Neural cell (in vitro differentiated cells): ENCODE data around the gene FHL1. TPM values are rescaled to one million over a fixed set of nuclear protein-coding genes. Genes with fewer than 3 reads are reported as not detected.

Experiments used
- H2AFZ ChIP-seq: fragments of 200-600, 300-800 bp; sonication (generic), shearing (Covaris generic); 2 replicates; pipeline ENCODE4 v1.6.0; 2014; ENCODE audit warnings: low read depth, mild to moderate bottlenecking, antibody characterized with exemption, low read length, moderate library complexity
- H3F3A ChIP-seq: fragments of 200-600 bp; shearing (Covaris generic); 2 replicates; pipeline ENCODE4 v1.6.1; 2016; ENCODE audit warnings: mild to moderate bottlenecking, moderate library complexity, mixed read lengths, antibody characterized with exemption, low read length; ENCODE audit not compliant: insufficient read depth, poor library complexity, severe bottlenecking
- H3K27ac ChIP-seq: fragments of 200-600, 300-800 bp; sonication (generic), shearing (Covaris generic); 2 replicates; pipeline ENCODE4 v1.5.1; 2014; ENCODE audit warnings: mild to moderate bottlenecking, low read length, moderate library complexity
- H3K27me3 ChIP-seq: fragments of 300-800, 200-600 bp; sonication (generic), shearing (Covaris generic); 2 replicates; pipeline ENCODE4 v1.6.0; 2014; ENCODE audit warnings: mild to moderate bottlenecking, low read depth, low read length, moderate library complexity; ENCODE audit not compliant: insufficient read depth
- H3K36me3 ChIP-seq: fragments of 300-800, 200-600 bp; sonication (generic), shearing (Covaris generic); 2 replicates; pipeline ENCODE4 v1.5.1; 2014; ENCODE audit warnings: mild to moderate bottlenecking, antibody characterized with exemption, low read length, moderate library complexity; ENCODE audit not compliant: insufficient read depth
- H3K4me2 ChIP-seq: fragments of 300-800, 200-600 bp; sonication (generic), shearing (Covaris generic); 2 replicates; pipeline ENCODE4 v1.6.0; 2014; ENCODE audit warnings: mild to moderate bottlenecking, low read length
- H3K4me3 ChIP-seq: fragments of 300-800, 200-600 bp; sonication (generic), shearing (Covaris generic); 2 replicates; pipeline ENCODE4 v1.5.1; 2014; ENCODE audit warnings: mild to moderate bottlenecking, low read length, moderate library complexity
- H3K79me2 ChIP-seq: fragments of 200-600 bp; shearing (Covaris generic); replicated peaks from 2 replicates; pipeline ENCODE4 v1.6.0; 2014; ENCODE audit warnings: mild to moderate bottlenecking, low read length, moderate library complexity; ENCODE audit not compliant: insufficient read depth
- H3K9ac ChIP-seq: fragments of 300-800, 200-600 bp; sonication (generic), shearing (Covaris generic); 2 replicates; pipeline ENCODE4 v1.6.1; 2016; ENCODE audit warnings: mild to moderate bottlenecking, low read length, mixed read lengths
- H3K9me2 ChIP-seq: fragments of 200-600 bp; shearing (Covaris generic); 2 replicates; pipeline ENCODE4 v1.6.1; 2016; ENCODE audit warnings: mild to moderate bottlenecking, low read length, mixed read lengths; ENCODE audit not compliant: insufficient read depth
- H3K9me3 ChIP-seq: fragments of 200-600, 300-800 bp; sonication (generic), shearing (Covaris generic); 2 replicates; pipeline ENCODE4 v1.6.1; 2016; ENCODE audit warnings: mild to moderate bottlenecking, mixed run types, low read length, moderate library complexity, mixed read lengths
- H4K20me1 ChIP-seq: fragments of 200-600 bp; shearing (Covaris generic); 2 replicates; pipeline ENCODE4 v1.6.1; 2016; ENCODE audit warnings: mild to moderate bottlenecking, mixed run types; ENCODE audit not compliant: insufficient read depth
- EP300 ChIP-seq: fragments of 450-650 bp; conservative IDR thresholded peaks from 2 replicates; pipeline ENCODE4 v1.6.1; 2014; ENCODE audit warnings: antibody characterized with exemption, mild to moderate bottlenecking, moderate library complexity; ENCODE audit not compliant: poor library complexity, severe bottlenecking
- EZH2 ChIP-seq: fragments of 200-600, 300-800 bp; shearing (Covaris generic), sonication (generic); IDR thresholded peaks from 2 replicates; pipeline ENCODE4 v1.6.1; 2014; ENCODE audit warnings: antibody characterized with exemption, low read length, borderline replicate concordance, mild to moderate bottlenecking; ENCODE audit not compliant: insufficient read depth, poor library complexity, severe bottlenecking
- MXI1 ChIP-seq: fragments of 450-650 bp; conservative IDR thresholded peaks from 2 replicates; pipeline ENCODE4 v1.6.1; 2014; ENCODE audit warnings: antibody characterized with exemption, mild to moderate bottlenecking; ENCODE audit not compliant: poor library complexity, severe bottlenecking
- POLR2AphosphoS5 ChIP-seq: IDR thresholded peaks from 2 replicates; pipeline ENCODE4 v1.6.1; 2012
- RAD21 ChIP-seq: fragments of 450-650 bp; conservative IDR thresholded peaks from 2 replicates; pipeline ENCODE4 v1.6.1; 2014; ENCODE audit warnings: antibody characterized with exemption, mild to moderate bottlenecking, moderate library complexity
- SMC3 ChIP-seq: fragments of 450-650 bp; conservative IDR thresholded peaks from 2 replicates; pipeline ENCODE4 v1.6.1; 2014; ENCODE audit warnings: antibody characterized with exemption, mild to moderate bottlenecking, moderate library complexity; ENCODE audit not compliant: poor library complexity
- TAF1 ChIP-seq: IDR thresholded peaks from 2 replicates; pipeline ENCODE4 v1.6.1; 2012; ENCODE audit warnings: low read depth
- polyA plus RNA-seq: library from polyadenylated mRNA; depleted of rRNA; stranded (reverse); fragments of >200 nt; gene quantifications from 2 replicates; pipeline ENCODE4 v1.2.3, GENCODE V29; 2014
- TF ChIP-seq, protein P1 (sequence below): IDR thresholded peaks from 2 replicates; pipeline ENCODE4 v1.6.1; 2012; ENCODE audit warnings: borderline replicate concordance
- TF ChIP-seq, protein P2 (sequence below): fragments of 450-650 bp; IDR thresholded peaks from 2 replicates; pipeline ENCODE4 v1.5.1; 2014; ENCODE audit warnings: antibody characterized with exemption, mild to moderate bottlenecking, moderate library complexity; ENCODE audit not compliant: poor library complexity, severe bottlenecking

The FHL1 gene
- polyA plus RNA-seq, 1 donor from 2014 or later: 235 TPM

DNA sequence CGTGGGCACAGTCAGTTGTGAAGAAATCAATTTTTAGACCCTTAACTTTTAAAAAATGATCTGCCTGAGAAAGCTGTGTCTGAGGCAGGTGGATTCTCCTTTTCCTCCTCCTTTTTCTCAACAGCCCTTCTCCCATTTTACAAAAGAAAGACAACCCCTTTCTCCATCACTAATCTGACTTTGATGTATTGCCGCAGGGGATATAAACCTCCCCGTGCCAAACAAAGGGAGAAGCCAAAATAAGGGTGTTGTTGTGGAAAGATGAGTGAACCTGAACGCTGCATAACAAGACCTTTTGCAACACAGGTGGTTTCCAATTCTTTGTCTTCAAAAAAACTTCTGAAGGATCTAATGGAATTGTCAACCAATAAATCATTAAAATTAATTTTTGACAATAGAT is 8.4 kb upstream of the FHL1 start:
- Histone ChIP-seq H3K4me3 (no peak overlapping the region), H3K36me3 (no peaks in the 10 kb centered on the region), H4K20me1 (no peaks in the 10 kb centered on the region), H2AFZ (no peak overlapping the region), H3K27me3 (no peaks in the 10 kb centered on the region), H3F3A (no peaks in the 10 kb centered on the region), H3K9ac (no peak overlapping the region), H3K27ac (no peak overlapping the region), H3K9me3 (no peaks in the 10 kb centered on the region), H3K4me2 (no peak overlapping the region), H3K79me2 (no peaks in the 10 kb centered on the region), H3K9me2 (no peaks in the 10 kb centered on the region)
- TF ChIP-seq RAD21: no peak

DNA sequence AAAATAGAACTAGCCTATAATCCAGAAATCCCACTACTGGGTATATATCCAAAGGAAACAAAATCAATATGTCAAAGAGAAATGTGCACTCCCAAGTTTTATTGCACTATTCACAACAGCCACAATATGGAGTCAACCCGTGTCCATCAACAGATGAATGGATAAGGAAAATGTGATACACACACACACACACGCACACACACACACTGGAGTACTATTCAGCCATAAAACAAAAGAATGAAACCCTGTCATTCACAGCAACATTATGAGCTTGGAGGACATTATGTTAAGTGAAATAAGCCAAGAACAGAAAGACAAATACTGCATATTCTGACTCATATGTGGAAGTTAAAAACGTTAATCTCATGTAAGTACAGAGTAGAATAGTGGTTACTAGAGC is 5.8 kb upstream of the FHL1 start:
- Histone ChIP-seq H4K20me1 (no peaks in the 10 kb centered on the region), H3K4me3 (no peak overlapping the region), H3K9me3 (no peaks in the 10 kb centered on the region), H2AFZ (no peak overlapping the region), H3K9me2 (no peaks in the 10 kb centered on the region), H3K9ac (no peak overlapping the region), H3K27ac (no peak overlapping the region), H3K4me2 (no peak overlapping the region), H3F3A (no peaks in the 10 kb centered on the region), H3K27me3 (no peaks in the 10 kb centered on the region), H3K79me2 (no peaks in the 10 kb centered on the region), H3K36me3 (no peaks in the 10 kb centered on the region)
- no peak for TF ChIP-seq SMC3
- TF ChIP-seq, protein P1, sequence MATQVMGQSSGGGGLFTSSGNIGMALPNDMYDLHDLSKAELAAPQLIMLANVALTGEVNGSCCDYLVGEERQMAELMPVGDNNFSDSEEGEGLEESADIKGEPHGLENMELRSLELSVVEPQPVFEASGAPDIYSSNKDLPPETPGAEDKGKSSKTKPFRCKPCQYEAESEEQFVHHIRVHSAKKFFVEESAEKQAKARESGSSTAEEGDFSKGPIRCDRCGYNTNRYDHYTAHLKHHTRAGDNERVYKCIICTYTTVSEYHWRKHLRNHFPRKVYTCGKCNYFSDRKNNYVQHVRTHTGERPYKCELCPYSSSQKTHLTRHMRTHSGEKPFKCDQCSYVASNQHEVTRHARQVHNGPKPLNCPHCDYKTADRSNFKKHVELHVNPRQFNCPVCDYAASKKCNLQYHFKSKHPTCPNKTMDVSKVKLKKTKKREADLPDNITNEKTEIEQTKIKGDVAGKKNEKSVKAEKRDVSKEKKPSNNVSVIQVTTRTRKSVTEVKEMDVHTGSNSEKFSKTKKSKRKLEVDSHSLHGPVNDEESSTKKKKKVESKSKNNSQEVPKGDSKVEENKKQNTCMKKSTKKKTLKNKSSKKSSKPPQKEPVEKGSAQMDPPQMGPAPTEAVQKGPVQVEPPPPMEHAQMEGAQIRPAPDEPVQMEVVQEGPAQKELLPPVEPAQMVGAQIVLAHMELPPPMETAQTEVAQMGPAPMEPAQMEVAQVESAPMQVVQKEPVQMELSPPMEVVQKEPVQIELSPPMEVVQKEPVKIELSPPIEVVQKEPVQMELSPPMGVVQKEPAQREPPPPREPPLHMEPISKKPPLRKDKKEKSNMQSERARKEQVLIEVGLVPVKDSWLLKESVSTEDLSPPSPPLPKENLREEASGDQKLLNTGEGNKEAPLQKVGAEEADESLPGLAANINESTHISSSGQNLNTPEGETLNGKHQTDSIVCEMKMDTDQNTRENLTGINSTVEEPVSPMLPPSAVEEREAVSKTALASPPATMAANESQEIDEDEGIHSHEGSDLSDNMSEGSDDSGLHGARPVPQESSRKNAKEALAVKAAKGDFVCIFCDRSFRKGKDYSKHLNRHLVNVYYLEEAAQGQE: no peak
- TF ChIP-seq TAF1: no peak
- no peak for TF ChIP-seq POLR2AphosphoS5
- no peak for TF ChIP-seq EP300
- no peak for TF ChIP-seq RAD21
- TF ChIP-seq, protein P2, sequence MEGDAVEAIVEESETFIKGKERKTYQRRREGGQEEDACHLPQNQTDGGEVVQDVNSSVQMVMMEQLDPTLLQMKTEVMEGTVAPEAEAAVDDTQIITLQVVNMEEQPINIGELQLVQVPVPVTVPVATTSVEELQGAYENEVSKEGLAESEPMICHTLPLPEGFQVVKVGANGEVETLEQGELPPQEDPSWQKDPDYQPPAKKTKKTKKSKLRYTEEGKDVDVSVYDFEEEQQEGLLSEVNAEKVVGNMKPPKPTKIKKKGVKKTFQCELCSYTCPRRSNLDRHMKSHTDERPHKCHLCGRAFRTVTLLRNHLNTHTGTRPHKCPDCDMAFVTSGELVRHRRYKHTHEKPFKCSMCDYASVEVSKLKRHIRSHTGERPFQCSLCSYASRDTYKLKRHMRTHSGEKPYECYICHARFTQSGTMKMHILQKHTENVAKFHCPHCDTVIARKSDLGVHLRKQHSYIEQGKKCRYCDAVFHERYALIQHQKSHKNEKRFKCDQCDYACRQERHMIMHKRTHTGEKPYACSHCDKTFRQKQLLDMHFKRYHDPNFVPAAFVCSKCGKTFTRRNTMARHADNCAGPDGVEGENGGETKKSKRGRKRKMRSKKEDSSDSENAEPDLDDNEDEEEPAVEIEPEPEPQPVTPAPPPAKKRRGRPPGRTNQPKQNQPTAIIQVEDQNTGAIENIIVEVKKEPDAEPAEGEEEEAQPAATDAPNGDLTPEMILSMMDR: no peak
- TF ChIP-seq MXI1: no peak
- TF ChIP-seq EZH2: no peak

DNA sequence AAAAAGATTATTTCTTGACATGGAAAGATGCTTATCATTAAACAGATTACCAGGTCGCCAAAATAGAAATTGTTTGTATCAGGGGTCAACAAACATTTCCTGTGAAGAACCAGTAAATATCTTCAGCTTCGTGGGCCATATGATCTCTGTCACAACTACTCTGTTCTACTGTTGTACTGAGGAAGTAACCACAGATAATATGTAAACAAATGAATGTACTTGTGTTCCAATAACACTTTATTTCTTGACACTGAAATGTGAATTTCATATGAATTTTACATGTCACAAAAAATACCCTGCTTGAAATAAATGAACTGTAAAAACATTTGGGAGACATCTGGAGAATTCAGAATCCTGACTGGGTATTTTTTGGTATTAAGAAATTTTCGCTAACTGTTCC is 4.7 kb upstream of the FHL1 start:
- Histone ChIP-seq H3K36me3 (no peaks in the 10 kb centered on the region), H3K27me3 (no peaks in the 10 kb centered on the region), H3K9me3 (no peaks in the 10 kb centered on the region), H3K79me2 (no peaks in the 10 kb centered on the region), H3K9me2 (no peaks in the 10 kb centered on the region), H3K4me3 (no peak overlapping the region), H2AFZ (no peak overlapping the region), H3F3A (no peaks in the 10 kb centered on the region), H4K20me1 (no peaks in the 10 kb centered on the region), H3K27ac (no peak overlapping the region), H3K4me2 (no peak overlapping the region), H3K9ac (no peak overlapping the region)
- no peak for TF ChIP-seq MXI1
